ENCODE results near the gene CHN2.

CHN2 gene

GRCh38 chr7:29285444-29285793 is 90.8 kb downstream of the CHN2 start:
- DNase-seq (ENCODE audit: low read depth), result peak; percentile 75

DNA sequence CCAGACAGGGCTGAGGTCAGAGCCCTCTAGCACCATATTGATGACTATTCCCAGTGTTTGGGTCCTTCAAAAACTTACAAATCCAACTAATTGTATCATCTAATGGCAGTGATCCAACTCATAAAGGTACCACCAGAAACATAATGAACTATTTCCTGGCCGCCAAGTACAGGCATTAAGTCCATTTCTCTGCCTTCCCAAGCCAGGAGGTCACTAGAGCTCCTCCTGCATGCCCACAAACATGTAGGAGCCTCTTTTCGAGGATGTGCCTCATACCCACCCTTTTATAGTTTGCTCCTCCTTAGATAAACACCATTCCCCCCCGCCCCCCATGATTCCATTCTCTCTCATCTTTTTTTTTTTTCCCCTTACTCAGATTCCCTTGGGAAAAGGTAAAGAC is 91.3 kb downstream of the CHN2 start:
- DNase-seq (ENCODE audit: low read depth), result no peak

GRCh38 chr7:29287366-29287765 is 92.8 kb downstream of the CHN2 start:
- DNase-seq (ENCODE audit: low read depth), result peak; percentile 60

GRCh38 chr7:29288181-29289091 is 93.9 kb downstream of the CHN2 start:
- DNase-seq (ENCODE audit: low read depth), result no peak

DNA sequence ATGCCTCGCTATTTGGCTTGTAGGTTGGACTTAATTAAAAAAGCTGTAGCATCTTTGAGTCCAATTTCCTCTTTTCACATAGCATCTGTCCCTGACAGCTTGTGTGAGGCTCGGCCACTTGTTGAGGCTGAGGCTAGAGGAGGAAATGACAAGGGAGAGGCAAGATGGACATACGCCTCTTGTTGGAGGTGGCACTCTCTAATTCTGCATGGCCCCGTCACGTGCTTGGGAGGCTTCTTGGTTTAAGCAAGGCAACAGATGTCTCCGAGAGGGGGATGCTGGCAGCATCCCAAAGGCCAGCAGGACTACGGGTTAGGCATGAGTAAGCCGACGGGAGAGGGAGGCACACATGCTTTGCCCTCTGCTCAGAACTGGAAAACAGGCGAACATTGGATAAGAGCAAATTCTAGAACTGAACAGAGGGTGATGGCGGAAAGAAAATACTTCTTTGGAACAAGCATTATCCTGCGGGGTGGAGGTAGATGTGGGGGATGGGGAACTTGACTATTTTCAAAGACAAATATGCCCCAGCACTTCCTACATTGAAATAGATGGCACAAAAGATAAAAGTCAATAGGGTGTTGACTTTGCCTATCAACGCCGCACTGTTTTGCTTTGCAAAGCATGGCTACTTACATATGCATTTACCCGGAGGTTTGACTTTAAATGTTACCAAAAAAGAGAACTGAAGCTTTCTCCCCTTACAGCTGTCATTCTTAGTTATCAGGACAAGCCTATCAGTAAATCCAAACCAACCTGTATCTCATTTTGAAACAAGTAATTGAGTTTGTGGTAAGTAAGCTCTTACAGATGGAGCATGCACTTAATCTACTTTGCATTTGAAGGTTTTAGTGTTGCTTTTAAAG is 94.8 kb downstream of the CHN2 start:
- no peak for DNase-seq (ENCODE audit: low read depth)

GRCh38 chr7:29290829-29291228 is 96.3 kb downstream of the CHN2 start:
- no peak for DNase-seq (ENCODE audit: low read depth)

DNA sequence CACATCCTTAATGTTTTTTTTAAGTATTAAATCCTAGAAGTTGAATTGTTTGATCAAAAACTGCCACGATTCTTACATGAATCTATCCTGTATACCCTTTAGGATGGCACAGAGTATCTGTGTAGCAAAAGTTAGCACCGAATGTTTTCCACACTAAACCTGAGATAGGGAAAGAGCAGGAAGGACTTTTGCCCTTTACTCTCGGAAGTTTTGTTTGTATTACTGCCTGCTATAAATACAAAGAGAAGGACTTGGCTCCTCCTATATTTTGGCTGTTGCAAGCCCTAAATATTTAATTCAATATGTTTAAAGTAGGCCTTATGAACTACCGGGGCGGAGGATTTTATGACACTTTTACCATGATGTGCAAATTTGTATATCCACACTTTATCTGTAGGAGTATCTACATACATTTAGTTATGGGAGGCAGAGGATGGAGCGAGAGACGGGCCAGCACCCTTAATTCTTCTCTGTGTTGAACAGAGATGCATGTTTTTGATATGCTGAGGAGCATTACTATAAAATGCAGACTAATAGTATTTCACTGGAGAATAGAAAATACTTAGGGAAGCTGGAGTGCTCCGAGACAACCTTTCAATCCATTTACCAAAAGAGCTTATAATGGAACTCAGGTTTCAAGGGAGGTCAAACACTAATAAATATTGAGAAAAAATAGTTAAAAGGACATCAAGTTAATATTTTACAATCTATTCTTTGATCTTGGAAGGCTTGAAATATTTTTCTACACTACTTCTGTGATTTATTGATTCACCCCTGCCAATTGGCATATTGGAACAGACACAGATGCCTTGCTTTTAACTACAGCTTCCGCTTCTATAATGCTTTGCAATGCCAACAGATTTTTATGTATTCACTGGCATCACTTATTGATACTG is 97.4 kb downstream of the CHN2 start:
- DNase-seq (ENCODE audit: low read depth), result no peak

- no peak for DNase-seq (ENCODE audit: low read depth)
These were observed 98.5 kb downstream of the CHN2 start for GRCh38 chr7:29292886-29293658.

DNA sequence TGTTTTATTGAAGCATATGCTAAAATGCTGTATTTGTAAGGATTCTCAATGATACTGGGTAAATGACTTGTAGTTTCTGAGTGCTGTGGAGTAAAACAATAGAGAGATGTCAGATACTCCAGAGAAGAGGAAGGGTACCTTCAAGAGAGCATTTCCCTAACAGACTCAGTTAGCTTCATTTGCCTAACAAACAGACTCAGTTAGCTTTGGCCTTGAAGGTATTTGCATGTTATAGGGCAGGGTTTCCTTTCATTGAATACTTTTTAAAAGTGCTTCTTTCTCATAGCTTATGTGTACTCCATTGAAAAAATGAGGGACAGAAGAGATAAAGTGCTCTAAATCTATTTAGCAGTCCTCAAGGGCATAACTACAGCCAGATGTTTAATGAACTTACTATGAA is 101.8 kb downstream of the CHN2 start:
- DNase-seq (ENCODE audit: low read depth), result no peak

- DNase-seq (ENCODE audit: low read depth), result no peak
These were observed 102.8 kb downstream of the CHN2 start for GRCh38 chr7:29297194-29297890.

GRCh38 chr7:29299086-29299485 is 104.5 kb downstream of the CHN2 start:
- DNase-seq (ENCODE audit: low read depth), result no peak

GRCh38 chr7:29300026-29300480 is 105.5 kb downstream of the CHN2 start:
- DNase-seq (ENCODE audit: low read depth), result no peak

DNA sequence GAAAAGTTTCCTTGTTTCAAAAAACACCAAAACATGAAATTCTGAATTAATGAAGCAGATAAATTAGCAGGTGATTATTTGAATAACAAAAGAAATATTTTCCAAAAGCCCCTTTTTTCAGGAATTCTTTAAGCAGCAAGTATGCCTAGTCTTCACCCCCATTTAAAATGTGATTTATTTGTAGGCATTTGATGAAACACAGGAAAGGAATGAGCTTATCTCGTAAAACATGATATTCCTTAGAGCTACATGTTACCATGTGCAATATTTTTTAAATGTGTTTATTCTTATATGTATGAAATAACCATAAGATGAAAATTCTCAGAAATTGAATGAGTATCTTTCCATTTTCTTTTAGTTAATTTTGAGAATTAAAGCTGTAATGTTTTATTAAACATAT is 106.1 kb downstream of the CHN2 start:
- no peak for DNase-seq (ENCODE audit: low read depth)

DNA sequence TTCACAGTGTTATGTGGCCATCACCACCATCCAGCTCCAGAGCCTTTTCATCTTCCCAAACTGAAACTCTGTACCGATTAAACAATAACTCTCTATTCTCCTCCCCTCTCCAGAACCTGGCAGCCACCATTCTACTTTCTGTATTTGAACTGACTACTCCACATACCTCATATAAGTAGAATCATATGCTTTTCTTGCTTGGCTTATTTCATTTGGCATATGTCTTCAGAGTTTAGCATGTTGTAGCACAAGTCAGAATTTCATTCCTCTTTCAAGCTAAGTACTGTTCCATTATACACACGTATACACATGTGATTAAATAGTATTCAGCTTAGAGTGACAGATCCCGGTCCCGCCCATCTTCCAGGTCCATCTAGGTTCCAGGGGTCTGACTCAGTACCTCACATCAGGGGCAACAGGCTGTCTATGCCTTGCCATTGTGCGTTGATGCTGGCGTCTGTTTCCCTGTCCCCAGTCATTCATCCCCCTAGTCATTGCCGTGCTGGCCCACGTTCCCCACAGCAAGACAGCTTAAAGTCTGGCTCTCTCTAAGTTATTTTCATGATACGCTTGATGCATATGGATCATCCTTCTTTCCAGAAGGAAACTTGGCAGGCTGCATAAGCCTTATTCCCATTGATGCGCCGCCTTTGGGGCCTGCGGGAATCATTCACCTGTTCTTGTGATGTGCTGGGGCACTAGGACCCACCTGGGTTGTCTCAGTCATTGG is 108.3 kb downstream of the CHN2 start:
- DNase-seq (ENCODE audit: low read depth), result no peak

GRCh38 chr7:29304756-29305155 is 110.2 kb downstream of the CHN2 start:
- DNase-seq (ENCODE audit: low read depth), result no peak

- DNase-seq (ENCODE audit: low read depth), result no peak
These were observed 111.9 kb downstream of the CHN2 start for GRCh38 chr7:29306319-29306991.

GRCh38 chr7:29308424-29308823 is 113.8 kb downstream of the CHN2 start:
- no peak for DNase-seq (ENCODE audit: low read depth)

DNA sequence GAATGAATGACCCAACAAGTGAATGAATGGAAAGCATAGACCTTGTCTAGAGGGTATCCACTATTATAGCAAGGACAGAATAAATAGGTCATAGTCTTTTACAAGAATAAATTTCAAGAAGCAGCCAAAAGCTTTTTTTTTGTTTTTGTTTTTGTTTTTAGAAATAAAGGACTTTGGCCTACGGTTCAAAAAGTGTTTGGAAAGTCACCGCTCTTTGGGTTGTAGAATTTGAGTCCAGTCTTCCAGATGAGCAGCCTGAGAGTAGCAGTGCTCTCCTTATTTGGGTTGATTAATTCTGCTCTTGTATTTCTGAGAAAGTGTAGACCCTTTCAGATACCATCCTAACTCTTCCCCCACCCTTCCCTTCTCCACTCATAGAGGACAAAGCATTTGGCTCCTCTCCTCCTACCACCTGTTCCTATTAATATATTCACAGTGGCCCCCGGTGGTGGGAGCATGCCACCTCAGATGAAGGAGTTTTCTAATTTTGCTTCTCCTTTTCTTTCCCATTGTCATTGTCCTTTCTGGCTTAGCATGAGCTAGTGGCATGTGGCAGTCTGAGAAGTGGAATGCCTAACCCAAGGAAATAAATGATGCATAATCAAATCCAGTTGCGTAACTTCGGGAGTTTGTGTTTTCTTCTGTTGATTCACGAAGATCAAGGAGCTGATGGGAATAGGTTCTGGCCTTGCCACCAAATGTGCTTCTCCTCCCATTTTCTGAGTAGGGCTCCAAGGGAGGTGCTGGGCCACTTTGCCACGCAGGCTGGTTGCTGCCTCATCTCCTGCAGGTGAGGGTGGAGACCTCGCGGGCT is 114.7 kb downstream of the CHN2 start:
- DNase-seq (ENCODE audit: low read depth), result no peak
